Mucosa of rectum (tissue), 2 donors: Measurements from ENCODE around the gene RARRES2.

Experiments
- H3K27ac ChIP-seq, 2 donors: one replicate each; pipeline ENCODE4 v1.7.0; 2013; ENCODE audit warnings: inconsistent platforms in 2 of 2, low read depth in 2 of 2, low read length in 2 of 2
- H3K27me3 ChIP-seq, 2 donors: one replicate each; pipeline ENCODE4 v1.7.0; 2013; ENCODE audit warnings: low read length in 2 of 2; ENCODE audit not compliant: control insufficient read depth in 2 of 2, insufficient read depth in 2 of 2
- H3K36me3 ChIP-seq, 2 donors: one replicate each; pipeline ENCODE4 v1.7.0; 2013; ENCODE audit warnings: low read length in 2 of 2; ENCODE audit not compliant: control insufficient read depth in 2 of 2, insufficient read depth in 2 of 2
- H3K4me1 ChIP-seq, 2 donors: one replicate each; pipeline ENCODE4 v1.7.0; 2013; ENCODE audit warnings: low read length in 2 of 2, mild to moderate bottlenecking in 1 of 2; ENCODE audit not compliant: control insufficient read depth in 2 of 2, insufficient read depth in 2 of 2
- H3K4me3 ChIP-seq, 2 donors: one replicate each; pipeline ENCODE4 v1.7.0; 2013; ENCODE audit warnings: low read length in 2 of 2
- H3K9ac ChIP-seq, 2 donors: one replicate each; pipeline ENCODE4 v1.7.0; 2013; ENCODE audit warnings: low read length in 2 of 2, low read depth in 1 of 2, mild to moderate bottlenecking in 1 of 2
- H3K9me3 ChIP-seq, 2 donors: one replicate each; pipeline ENCODE4 v1.7.0; 2013; ENCODE audit warnings: low read length in 2 of 2; ENCODE audit not compliant: control insufficient read depth in 2 of 2
- donor health status: healthy.
- donor health status: Normal muscosa, but diverticular disease.

The RARRES2 gene

DNA sequence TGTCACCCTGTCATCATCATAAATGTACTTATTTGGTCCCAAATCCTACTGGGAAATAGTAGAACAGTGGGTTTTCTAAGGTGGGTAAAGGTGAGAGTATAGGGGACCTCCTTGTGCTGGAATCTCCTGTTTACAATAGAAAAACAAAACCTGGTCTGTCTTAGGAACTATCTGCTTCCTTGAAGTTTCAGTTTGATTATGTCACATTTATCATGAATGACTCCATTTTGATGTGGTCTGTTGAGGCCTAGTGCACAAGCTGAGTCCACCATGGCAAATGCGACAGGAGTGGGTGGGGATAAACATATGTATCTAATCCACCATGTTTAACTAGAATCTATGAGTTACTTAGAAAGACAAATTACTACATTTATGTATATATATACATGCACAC is 14.2 kb upstream of the RARRES2 start:
- no peaks in the 10 kb centered on the region for H3K36me3 ChIP-seq
- H3K4me3 ChIP-seq, result no peak overlapping the region
- no peaks in the 10 kb centered on the region for H3K9me3 ChIP-seq
- no peaks in the 10 kb centered on the region for H3K27me3 ChIP-seq
- peak overlapping the region; percentile 38 to 59 for H3K27ac ChIP-seq
- peak overlapping the region in 1 of 2 donors; percentile 9 for H3K9ac ChIP-seq
- peaks cover 12 to 14% of the 10 kb centered on the region in 2 donors for H3K4me1 ChIP-seq

DNA sequence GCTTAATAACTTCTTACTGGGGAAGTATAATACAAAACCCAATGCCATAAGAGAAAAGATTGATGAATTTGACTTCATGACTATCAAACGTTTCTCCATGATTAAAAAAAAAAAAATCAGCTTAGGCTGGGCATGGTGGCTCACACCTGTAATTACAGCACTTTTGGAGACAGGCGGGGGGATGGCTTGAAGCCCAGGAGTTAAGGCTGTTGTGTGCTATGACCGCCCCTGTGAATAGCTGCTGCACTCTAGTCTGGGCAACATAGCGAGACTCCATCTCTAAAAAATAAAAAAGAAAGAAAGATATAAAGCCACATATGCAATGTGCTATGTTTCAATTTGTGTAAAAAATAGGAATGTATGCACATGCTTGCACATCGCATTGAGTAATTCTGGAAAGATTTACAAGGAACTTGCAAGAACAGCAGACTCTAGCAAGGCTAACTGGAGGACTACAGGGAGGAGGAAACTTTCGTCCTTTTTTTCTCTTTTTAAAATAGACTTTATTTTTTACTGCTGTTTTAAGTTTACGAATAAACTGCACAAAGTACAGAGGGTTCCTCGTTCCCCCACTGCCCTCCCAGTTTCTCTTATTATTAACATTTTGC is 10.3 kb upstream of the RARRES2 start:
- Histone ChIP-seq H3K9ac (no peak overlapping the region), H3K9me3 (no peaks in the 10 kb centered on the region), H3K36me3 (no peaks in the 10 kb centered on the region), H3K4me1 (peaks cover 7 to 14% of the 10 kb centered on the region in 2 donors), H3K4me3 (no peak overlapping the region), H3K27ac (no peak overlapping the region), H3K27me3 (no peaks in the 10 kb centered on the region)

DNA sequence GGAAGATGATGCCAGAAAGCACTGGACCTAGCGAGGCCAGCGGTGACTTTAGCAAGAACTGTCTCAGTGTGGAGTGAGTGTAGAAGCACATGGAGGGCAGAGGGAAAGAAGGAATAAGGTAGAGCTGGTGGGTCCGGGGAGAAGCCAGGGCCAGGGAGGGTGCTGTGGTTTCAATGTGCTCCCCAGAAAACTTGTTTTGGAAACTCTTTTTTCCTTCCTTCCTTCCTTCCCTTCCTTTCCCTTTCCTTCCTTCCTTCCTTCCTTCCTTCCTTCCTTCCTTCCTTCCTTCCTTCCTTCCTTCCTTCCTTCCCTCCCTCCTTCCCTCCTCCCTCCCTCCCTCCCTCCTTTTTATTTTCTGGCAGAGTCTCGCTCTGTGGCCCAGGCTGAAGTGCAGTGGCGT is 5.5 kb upstream of the RARRES2 start:
- H3K4me1 ChIP-seq, result peaks cover 0 to 2% of the 10 kb centered on the region in 2 donors
- no peaks in the 10 kb centered on the region for H3K9me3 ChIP-seq
- H3K36me3 ChIP-seq, result no peaks in the 10 kb centered on the region
- no peak overlapping the region for H3K4me3 ChIP-seq
- H3K27ac ChIP-seq, result no peak overlapping the region
- peaks cover 0 to 3% of the 10 kb centered on the region in 2 donors for H3K27me3 ChIP-seq
- no peak overlapping the region for H3K9ac ChIP-seq

DNA sequence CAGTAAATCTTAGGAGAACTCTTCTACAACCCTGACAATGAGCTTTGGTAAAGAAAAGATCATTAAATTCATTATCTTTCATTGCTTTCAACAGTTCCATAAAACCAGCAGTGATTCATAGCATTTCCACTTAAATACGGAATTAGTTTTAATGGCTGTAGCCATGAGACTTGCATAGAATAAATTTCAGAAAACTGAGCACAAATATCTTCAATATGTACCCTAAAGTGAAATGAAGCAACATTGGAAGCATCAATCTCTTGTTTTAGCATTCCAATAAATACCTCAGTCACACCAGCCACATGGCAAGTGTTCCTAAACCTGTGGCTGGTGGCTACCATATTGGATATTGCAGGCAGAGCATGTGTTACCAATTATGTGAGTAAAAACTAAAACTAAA is 3.6 kb upstream of the RARRES2 start:
- no peaks in the 10 kb centered on the region for H3K9me3 ChIP-seq
- no peak overlapping the region for H3K4me3 ChIP-seq
- H3K9ac ChIP-seq, result no peak overlapping the region
- H3K27me3 ChIP-seq, result peaks cover 0 to 4% of the 10 kb centered on the region in 2 donors
- H3K27ac ChIP-seq, result no peak overlapping the region
- no peaks in the 10 kb centered on the region for H3K36me3 ChIP-seq
- H3K4me1 ChIP-seq, result peaks cover 2 to 12% of the 10 kb centered on the region in 2 donors

DNA sequence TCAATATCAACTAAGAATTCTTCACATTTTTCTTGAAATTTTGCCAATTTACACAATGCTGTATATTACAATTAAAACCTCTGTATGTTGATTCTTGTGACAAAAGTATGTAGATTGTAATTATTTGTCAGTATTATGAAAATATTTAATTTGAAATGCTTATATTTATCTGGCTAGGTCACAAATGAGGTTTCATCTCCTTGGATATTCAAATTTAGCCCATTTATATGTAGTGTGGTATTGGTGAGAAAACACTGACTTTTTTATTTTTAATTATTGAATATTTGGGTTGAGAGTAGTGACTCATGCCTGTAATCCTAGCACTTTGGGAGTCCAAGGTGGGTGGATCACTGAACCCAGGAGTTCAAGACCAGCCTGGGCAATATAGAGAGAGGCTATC is 2.9 kb upstream of the RARRES2 start:
- peaks cover 8 to 19% of the 10 kb centered on the region in 2 donors for H3K4me1 ChIP-seq
- no peaks in the 10 kb centered on the region for H3K36me3 ChIP-seq
- H3K27ac ChIP-seq, result no peak overlapping the region
- no peaks in the 10 kb centered on the region for H3K9me3 ChIP-seq
- H3K9ac ChIP-seq, result no peak overlapping the region
- H3K4me3 ChIP-seq, result no peak overlapping the region
- H3K27me3 ChIP-seq, result peaks cover 0 to 4% of the 10 kb centered on the region in 2 donors

DNA sequence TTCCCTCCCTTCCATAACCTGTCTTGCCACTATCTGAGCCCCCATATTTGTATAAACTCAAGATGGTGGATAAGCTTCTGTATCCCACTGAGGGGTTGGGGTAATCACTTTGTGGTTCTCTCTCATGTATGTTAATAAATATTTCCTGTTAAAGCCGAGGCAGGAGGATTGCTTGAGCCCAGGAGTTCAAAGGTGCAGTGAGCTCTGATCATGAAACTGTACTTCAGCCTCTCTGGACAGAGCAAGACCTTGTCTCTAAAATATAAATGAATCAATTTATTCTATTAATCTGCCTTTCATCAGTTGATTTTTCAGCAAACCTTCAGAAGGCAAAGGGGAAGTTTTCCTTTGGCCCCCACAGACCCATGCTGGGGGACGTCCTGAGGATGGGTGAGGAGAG is 1.8 kb upstream of the RARRES2 start:
- Histone ChIP-seq H3K36me3 (no peaks in the 10 kb centered on the region), H3K27ac (no peak overlapping the region), H3K27me3 (peaks cover 0 to 4% of the 10 kb centered on the region in 2 donors), H3K4me1 (peaks cover 9 to 27% of the 10 kb centered on the region in 2 donors), H3K9ac (no peak overlapping the region), H3K9me3 (no peaks in the 10 kb centered on the region), H3K4me3 (no peak overlapping the region)

DNA sequence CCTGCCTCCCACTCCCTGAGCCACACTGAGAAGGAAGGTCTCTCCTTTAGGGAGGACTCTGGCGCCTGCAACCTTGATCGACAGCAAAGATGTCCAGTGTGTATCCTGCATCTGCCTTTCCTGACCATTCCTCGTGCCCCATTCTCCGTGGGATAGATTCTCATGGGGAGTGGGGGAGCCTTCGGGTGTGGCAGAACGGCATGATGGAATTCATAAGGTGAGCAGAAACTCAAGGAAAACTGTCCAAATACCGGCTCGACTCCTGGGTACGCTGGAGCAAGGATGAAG is 636 bp upstream of the RARRES2 start:
- Histone ChIP-seq H3K9me3 (no peaks in the 10 kb centered on the region), H3K9ac (peak overlapping the region in 1 of 2 donors; percentile 37), H3K27ac (peak overlapping the region in 1 of 2 donors; percentile 53), H3K36me3 (peaks cover 0 to 4% of the 10 kb centered on the region in 2 donors), H3K27me3 (peaks cover 0 to 4% of the 10 kb centered on the region in 2 donors), H3K4me1 (peaks cover 17 to 39% of the 10 kb centered on the region in 2 donors), H3K4me3 (peak overlapping the region; percentile 9 to 11)

DNA sequence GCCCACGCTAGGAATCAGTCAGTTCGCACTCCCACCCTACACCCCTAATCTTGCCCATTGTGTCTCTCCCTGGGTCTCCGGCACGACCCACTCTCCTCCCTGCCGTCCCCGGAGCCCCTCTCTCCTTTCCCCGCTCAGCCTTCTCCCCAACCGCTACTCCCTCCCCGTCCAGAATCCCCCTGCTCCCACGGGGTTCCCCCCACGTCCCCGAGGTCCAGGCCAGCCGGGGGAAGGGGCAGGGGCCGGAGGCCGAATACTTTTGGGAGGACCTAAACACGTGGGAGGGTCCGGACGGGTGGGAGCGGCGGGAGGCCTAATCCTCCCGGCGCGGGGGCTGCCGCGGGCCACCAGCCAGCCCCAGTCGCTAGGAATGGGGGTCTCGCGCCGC is 560 bp downstream of the RARRES2 start:
- Histone ChIP-seq H3K27me3 (peaks cover 0 to 4% of the 10 kb centered on the region in 2 donors), H3K4me1 (peaks cover 17 to 41% of the 10 kb centered on the region in 2 donors), H3K36me3 (peaks cover 0 to 4% of the 10 kb centered on the region in 2 donors), H3K9me3 (no peaks in the 10 kb centered on the region), H3K9ac (peak overlapping the region; percentile 60 to 67), H3K27ac (peak overlapping the region; percentile 11 to 75), H3K4me3 (peak overlapping the region; percentile 65 to 70)

DNA sequence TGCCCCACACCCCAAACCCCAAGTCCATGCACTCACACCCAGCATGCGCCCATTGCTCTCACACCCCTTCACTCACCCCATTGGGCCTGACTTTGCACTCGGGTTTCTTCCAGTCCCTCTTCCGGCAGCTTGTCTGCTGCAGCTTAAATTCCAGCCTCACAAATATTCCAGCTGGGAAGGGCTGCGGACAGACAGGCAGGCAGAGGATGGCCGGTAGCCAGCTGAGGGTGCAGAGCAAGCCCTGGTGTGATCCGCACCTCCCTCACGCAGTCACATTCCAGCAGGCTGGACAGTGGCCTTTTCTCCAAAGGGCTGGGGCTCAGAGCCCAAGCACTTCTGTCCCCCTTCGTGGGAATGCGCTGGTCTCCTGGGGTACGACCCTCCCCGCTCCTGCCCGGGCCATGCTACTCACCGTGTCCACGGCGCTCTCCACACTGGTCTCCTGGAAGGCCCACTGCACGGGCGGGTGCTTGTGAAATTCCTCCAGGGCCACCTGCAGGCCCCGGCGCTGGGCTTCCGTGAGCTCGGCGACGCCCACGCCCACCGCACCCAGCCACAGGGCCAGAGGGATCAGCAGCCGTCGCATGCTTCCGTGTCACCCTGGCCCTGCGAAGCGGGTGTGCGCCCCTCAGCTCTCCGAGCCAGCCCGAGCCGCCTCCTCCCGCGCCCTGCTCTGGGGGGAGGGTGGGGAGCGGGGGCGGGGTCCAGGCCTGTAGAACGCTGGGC is 1.2 kb downstream of the RARRES2 start:
- peaks cover 20 to 41% of the 10 kb centered on the region in 2 donors for H3K4me1 ChIP-seq
- H3K4me3 ChIP-seq, result peak overlapping the region; percentile 70 to 73
- peaks cover 0 to 4% of the 10 kb centered on the region in 2 donors for H3K36me3 ChIP-seq
- no peaks in the 10 kb centered on the region for H3K9me3 ChIP-seq
- H3K27me3 ChIP-seq, result peaks cover 0 to 4% of the 10 kb centered on the region in 2 donors
- H3K27ac ChIP-seq, result peak overlapping the region; percentile 41 to 75
- peak overlapping the region; percentile 41 to 67 for H3K9ac ChIP-seq

DNA sequence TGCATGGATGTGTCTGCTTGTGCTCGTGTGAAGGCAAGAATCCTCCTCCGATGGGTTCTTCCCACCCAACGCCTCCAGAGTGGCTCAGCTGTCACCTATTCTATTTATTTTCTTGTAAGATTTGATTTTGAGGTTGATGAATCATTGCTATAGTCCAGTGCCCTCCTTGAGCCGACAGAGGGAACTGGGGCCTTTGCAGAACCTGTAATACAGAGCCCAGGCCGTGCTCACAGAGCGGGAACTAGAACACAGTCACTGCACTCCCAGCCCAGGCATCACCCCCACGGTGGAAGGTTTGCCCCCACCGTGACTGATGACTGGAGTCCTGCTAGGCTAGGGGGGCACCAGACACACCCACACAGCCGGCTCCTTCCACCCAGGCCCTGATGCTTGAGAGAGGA is 2.0 kb downstream of the RARRES2 start:
- Histone ChIP-seq H3K4me3 (peak overlapping the region; percentile 70 to 73), H3K9me3 (no peaks in the 10 kb centered on the region), H3K27me3 (peaks cover 0 to 4% of the 10 kb centered on the region in 2 donors), H3K9ac (peak overlapping the region in 1 of 2 donors; percentile 67), H3K36me3 (peaks cover 0 to 4% of the 10 kb centered on the region in 2 donors), H3K27ac (no peak overlapping the region), H3K4me1 (peaks cover 20 to 41% of the 10 kb centered on the region in 2 donors)
